ENCODE data around the gene SORCS2. TPM values are rescaled to one million over a fixed set of nuclear protein-coding genes. Genes with fewer than 3 reads are reported as not detected.

The SORCS2 gene
- total RNA-seq, 4 donors from 2014 or later = 1.1 to 2.5 (median 2.0) TPM

GRCh38 chr4:7202411-7202810 is 10.1 kb downstream of the SORCS2 start:
- no peak for DNase-seq
- peaks cover 0 to 25% (median 0%) of the 10 kb centered on the region in 4 donors for H3K27me3 ChIP-seq
- peaks cover 14 to 20% (median 16%) of the 10 kb centered on the region in 3 donors for H3K4me1 ChIP-seq
- no peaks in the 10 kb centered on the region for H3K9me3 ChIP-seq
- intact Hi-C loops (cut with DNase I) = no loop called here
- H3K36me3 ChIP-seq = no peaks in the 10 kb centered on the region
- H3K27ac ChIP-seq = no peak overlapping the region
- H3K4me3 ChIP-seq = no peak overlapping the region
- TF ChIP-seq POLR2A (IDR thresholded peaks at IDR 0.05) (no peak), CTCF (IDR thresholded peaks at IDR 0.05) (no peak)
- 69 to 72% methylated on average over 8 of the region's 8 CpGs for WGBS, 2 donors

- intact Hi-C loops (cut with DNase I) = no loop called here
- no peak overlapping the region for H3K4me3 ChIP-seq
- H3K36me3 ChIP-seq = no peaks in the 10 kb centered on the region
- TF ChIP-seq CTCF (IDR thresholded peaks at IDR 0.05) (no peak), POLR2A (IDR thresholded peaks at IDR 0.05) (no peak)
- peaks cover 0 to 21% (median 0%) of the 10 kb centered on the region in 4 donors for H3K27me3 ChIP-seq
- peaks cover 16 to 35% (median 23%) of the 10 kb centered on the region in 3 donors for H3K4me1 ChIP-seq
- H3K27ac ChIP-seq = no peak overlapping the region
- no peak for DNase-seq
- WGBS, 2 donors = 86 to 90% methylated on average over 14 of the region's 14 CpGs
- no peaks in the 10 kb centered on the region for H3K9me3 ChIP-seq
Measured at GRCh38 chr4:7204656-7205387, 12.5 kb downstream of the SORCS2 start.

- Histone ChIP-seq H3K36me3 (no peaks in the 10 kb centered on the region), H3K4me1 (peaks cover 16 to 45% (median 26%) of the 10 kb centered on the region in 3 donors), H3K4me3 (no peak overlapping the region), H3K9me3 (no peaks in the 10 kb centered on the region), H3K27ac (peak overlapping the region in 3 of 4 donors; percentile 62 to 73 (median 65)), H3K27me3 (peaks cover 0 to 20% (median 0%) of the 10 kb centered on the region in 4 donors)
- TF ChIP-seq CTCF (IDR thresholded peaks at IDR 0.05) = no peak
- no peak for TF ChIP-seq POLR2A (IDR thresholded peaks at IDR 0.05)
- WGBS, 2 donors = 6 to 32% methylated on average over 5 to 7 of the region's 9 CpGs
- intact Hi-C loops (cut with DNase I) = no loop called here
- DNase-seq = no peak
Measured at GRCh38 chr4:7206385-7206784, 14.0 kb downstream of the SORCS2 start.

- H3K4me1 ChIP-seq = peaks cover 16 to 48% (median 26%) of the 10 kb centered on the region in 3 donors
- TF ChIP-seq POLR2A (IDR thresholded peaks at IDR 0.05) (no peak), CTCF (IDR thresholded peaks at IDR 0.05) (no peak)
- H3K27ac ChIP-seq = peak overlapping the region; percentile 28 to 73 (median 64)
- intact Hi-C loops (cut with DNase I) = no loop called here
- peak overlapping the region in 1 of 4 donors; percentile 16 for H3K4me3 ChIP-seq
- 36 to 38% methylated on average over 9 to 10 of the region's 21 CpGs for WGBS, 2 donors
- DNase-seq = no peak
- H3K9me3 ChIP-seq = no peaks in the 10 kb centered on the region
- H3K36me3 ChIP-seq = no peaks in the 10 kb centered on the region
- peaks cover 0 to 20% (median 0%) of the 10 kb centered on the region in 4 donors for H3K27me3 ChIP-seq
Measured at GRCh38 chr4:7206911-7207567, 14.7 kb downstream of the SORCS2 start.

GRCh38 chr4:7207628-7208231 is 15.4 kb downstream of the SORCS2 start:
- 35 to 53% methylated on average over 4 to 9 of the region's 11 CpGs for WGBS, 2 donors
- TF ChIP-seq CTCF (IDR thresholded peaks at IDR 0.05) = no peak
- TF ChIP-seq POLR2A (IDR thresholded peaks at IDR 0.05) = no peak
- Histone ChIP-seq H3K4me1 (peaks cover 16 to 55% (median 26%) of the 10 kb centered on the region in 3 donors), H3K4me3 (peak overlapping the region in 1 of 4 donors; percentile 16), H3K27ac (peak overlapping the region in 3 of 4 donors; percentile 62 to 73 (median 65)), H3K27me3 (peaks cover 0 to 20% (median 0%) of the 10 kb centered on the region in 4 donors), H3K9me3 (no peaks in the 10 kb centered on the region), H3K36me3 (no peaks in the 10 kb centered on the region)
- DNase-seq = no peak
- intact Hi-C loops (cut with DNase I) = no loop called here

Measured in esophagus squamous epithelium (tissue), 5 donors.